Stomach (tissue), 9 donors: ENCODE results near the gene SLU7. TPM values are rescaled to one million over a fixed set of nuclear protein-coding genes. Genes with fewer than 3 reads are reported as not detected.
A peak's percentile ranks its signal among the peaks of the same experiment; 100 is the strongest.

ENCODE experiments used
- DNase-seq, 2 donors: peaks; one replicate each; pipeline versions ENCODE4 v3.0.0 to v3.0.0-alpha.2; 2013 to 2019
- H3K27ac ChIP-seq, 5 donors: fragments of 200-600 bp in 4 of 5; sonication (generic) in 4 of 5; one replicate each; pipeline ENCODE4 v1.5.1; 2013 to 2019; ENCODE audit warnings: mild to moderate bottlenecking in 1 of 5, moderate library complexity in 1 of 5
- H3K27me3 ChIP-seq, 3 donors: fragments of 200-600 bp; sonication (generic); one replicate each; pipeline ENCODE4 v1.5.1; 2017 to 2019; ENCODE audit warnings: mixed run types in 1 of 3
- H3K36me3 ChIP-seq, 4 donors: fragments of 200-600 bp; sonication (generic); 1 replicate in 3 of 4; 2 replicates in 1 of 4; pipeline ENCODE4 v1.5.1; 2016 to 2019
- H3K4me1 ChIP-seq, 4 donors: fragments of 200-600 bp; sonication (generic); one replicate each; pipeline ENCODE4 v1.5.1; 2016 to 2019
- H3K4me3 ChIP-seq, 4 donors: fragments of 200-600 bp; sonication (generic) in 3 of 4; one replicate each; pipeline ENCODE4 v1.5.1; 2016 to 2019; ENCODE audit warnings: mild to moderate bottlenecking in 1 of 4
- H3K9me3 ChIP-seq, 4 donors: fragments of 200-600 bp; sonication (generic); one replicate each; pipeline ENCODE4 v1.5.1; 2016 to 2019
- EP300 ChIP-seq: sonication (generic); formaldehyde crosslinking; IDR thresholded peaks from one replicate; pipeline ENCODE4 v1.6.1; 2017; ENCODE audit warnings: antibody characterized with exemption
- POLR2A ChIP-seq, 4 donors: fragments of 450-650 bp; IDR thresholded peaks; one replicate each; pipeline ENCODE4 v1.6.1; 2016; ENCODE audit warnings: antibody characterized with exemption in 4 of 4, control low read depth in 2 of 4, mild to moderate bottlenecking in 1 of 4, moderate library complexity in 1 of 4
- POLR2AphosphoS5 ChIP-seq, 3 donors: sonication (generic); formaldehyde crosslinking; IDR thresholded peaks; one replicate each; pipeline ENCODE4 v1.6.1; 2016; ENCODE audit warnings: antibody characterized with exemption in 3 of 3
- WGBS, 5 donors: extraction: QIAGEN DNeasy Blood & Tissue Kit in 3 of 5; methylation state at CpG; one replicate each; pipeline versions ENCODE4 v1.1.5 to v1.1.7; 2013 to 2018; 5-methylcytosine and 5-hydroxymethylcytosine counted together
- intact Hi-C: fragments of 100-400 bp; cut with DNase I; formaldehyde crosslinking; loops from one replicate; pipeline ENCODE4 v1.15.1; 2023; ENCODE audit warnings: low total_unique reads
- polyA plus RNA-seq, 3 donors: library from polyadenylated mRNA; stranded (reverse); fragments of 200-250 nt; gene quantifications; one replicate each; pipeline ENCODE4 v1.2.3, GENCODE V29; 2013
- total RNA-seq, 5 donors: library from RNA; depleted of rRNA; stranded (reverse); fragments of >200 nt; gene quantifications; one replicate each; pipeline versions ENCODE4 v1.1.0 to v1.2.3, GENCODE V29; 2014 to 2016
- TF ChIP-seq, protein P1 (sequence below), 7 experiments: fragments of 450-650 bp in 4 of 7; fragments of 200-600 bp in 3 of 7; sonication (generic) in 3 of 7; IDR thresholded peaks; one replicate each; pipeline ENCODE4 v1.5.1; 2016 to 2019; ENCODE audit warnings: antibody characterized with exemption in 7 of 7, control low read depth in 2 of 7, mild to moderate bottlenecking in 1 of 7
- donor health status: healthy with polysubstance abuse.
- donor health status: Bipolar disorder and iron deficiency.
- donor health status: healthy.

SLU7 gene
- total and polyA plus RNA-seq, 8 donors, result 26.3 to 66.8 (median 31.3) TPM

DNA sequence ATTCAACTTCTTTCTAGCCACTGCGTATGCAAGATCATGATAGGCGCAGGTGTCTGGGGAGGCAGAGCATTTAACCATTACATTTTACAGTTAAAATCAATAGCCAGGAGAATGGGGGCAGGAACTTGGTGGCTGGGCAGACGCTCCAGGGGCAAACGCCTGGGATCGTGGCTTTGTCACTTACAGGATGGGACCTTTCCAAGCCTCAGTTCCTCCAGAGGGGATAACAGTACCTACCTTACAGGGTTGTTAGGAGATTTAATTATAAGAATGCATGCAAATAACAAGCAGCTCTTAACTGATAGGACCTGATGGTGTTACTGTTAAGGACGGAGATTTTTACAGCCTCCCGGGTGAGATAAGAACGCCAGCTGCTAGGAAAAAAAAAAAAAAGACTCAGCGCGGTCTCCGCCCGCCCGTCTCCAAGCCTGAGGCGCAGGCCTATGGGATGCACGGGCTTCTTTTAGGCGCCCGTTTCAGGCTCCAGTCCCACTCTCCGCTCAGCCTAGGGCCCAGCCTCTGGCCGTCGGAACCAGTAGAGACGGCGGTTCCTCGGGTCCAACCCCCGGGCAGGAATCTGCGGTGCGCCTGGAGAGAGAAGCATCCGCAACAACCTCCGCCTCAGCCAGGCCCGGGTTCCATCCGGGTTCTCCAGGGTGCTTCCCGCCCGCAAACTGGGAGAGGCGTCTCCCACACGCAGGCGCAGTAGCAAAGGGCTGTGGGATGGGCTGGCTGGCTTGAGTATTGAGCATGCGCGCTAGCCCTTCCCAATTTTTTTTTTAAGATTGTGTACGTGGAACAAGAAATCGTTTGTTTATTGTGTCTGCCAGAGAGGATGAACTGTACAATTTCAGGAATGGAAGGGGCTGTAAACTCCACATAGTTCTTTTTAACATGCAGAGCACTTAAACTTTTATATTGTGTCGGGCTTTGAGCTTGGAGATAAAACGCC is 19.2 kb downstream of the SLU7 start, which contains the start of gene FAM200C:
TSS of gene FAM200C (minus strand) at position 653 of the 952 bp plus-strand sequence. CDS start 4,564 bp downstream, outside the sequence.
- TF ChIP-seq, protein P1, sequence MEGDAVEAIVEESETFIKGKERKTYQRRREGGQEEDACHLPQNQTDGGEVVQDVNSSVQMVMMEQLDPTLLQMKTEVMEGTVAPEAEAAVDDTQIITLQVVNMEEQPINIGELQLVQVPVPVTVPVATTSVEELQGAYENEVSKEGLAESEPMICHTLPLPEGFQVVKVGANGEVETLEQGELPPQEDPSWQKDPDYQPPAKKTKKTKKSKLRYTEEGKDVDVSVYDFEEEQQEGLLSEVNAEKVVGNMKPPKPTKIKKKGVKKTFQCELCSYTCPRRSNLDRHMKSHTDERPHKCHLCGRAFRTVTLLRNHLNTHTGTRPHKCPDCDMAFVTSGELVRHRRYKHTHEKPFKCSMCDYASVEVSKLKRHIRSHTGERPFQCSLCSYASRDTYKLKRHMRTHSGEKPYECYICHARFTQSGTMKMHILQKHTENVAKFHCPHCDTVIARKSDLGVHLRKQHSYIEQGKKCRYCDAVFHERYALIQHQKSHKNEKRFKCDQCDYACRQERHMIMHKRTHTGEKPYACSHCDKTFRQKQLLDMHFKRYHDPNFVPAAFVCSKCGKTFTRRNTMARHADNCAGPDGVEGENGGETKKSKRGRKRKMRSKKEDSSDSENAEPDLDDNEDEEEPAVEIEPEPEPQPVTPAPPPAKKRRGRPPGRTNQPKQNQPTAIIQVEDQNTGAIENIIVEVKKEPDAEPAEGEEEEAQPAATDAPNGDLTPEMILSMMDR (IDR thresholded peaks at IDR 0.05), result no peak
- TF ChIP-seq EP300, result no peak
- peak; percentile 76 to 95 (median 92) for TF ChIP-seq POLR2AphosphoS5 (IDR thresholded peaks at IDR 0.05)
- peak in 2 of 4 donors; percentile 44 to 69 for TF ChIP-seq POLR2A (IDR thresholded peaks at IDR 0.05)
- no peaks in the 10 kb centered on the region for H3K9me3 ChIP-seq
- WGBS, 5 donors, result 0 to 1% (median 1%) methylated on average over 41 of the region's 41 CpGs
- peak within 1 kb of the TSS; percentile 58 to 76 (median 69) for H3K4me3 ChIP-seq
- no peaks in the 10 kb centered on the region for H3K27me3 ChIP-seq
- peak within 1 kb of the TSS; percentile 86 to 95 (median 89) for H3K27ac ChIP-seq
- peaks cover 20 to 40% (median 34%) of the 10 kb centered on the region in 4 donors for H3K36me3 ChIP-seq
- peaks cover 16 to 44% (median 30%) of the 10 kb centered on the region in 4 donors for H3K4me1 ChIP-seq
- intact Hi-C loops, result no loop called here
- DNase-seq, result peak; percentile 86 to 97

DNA sequence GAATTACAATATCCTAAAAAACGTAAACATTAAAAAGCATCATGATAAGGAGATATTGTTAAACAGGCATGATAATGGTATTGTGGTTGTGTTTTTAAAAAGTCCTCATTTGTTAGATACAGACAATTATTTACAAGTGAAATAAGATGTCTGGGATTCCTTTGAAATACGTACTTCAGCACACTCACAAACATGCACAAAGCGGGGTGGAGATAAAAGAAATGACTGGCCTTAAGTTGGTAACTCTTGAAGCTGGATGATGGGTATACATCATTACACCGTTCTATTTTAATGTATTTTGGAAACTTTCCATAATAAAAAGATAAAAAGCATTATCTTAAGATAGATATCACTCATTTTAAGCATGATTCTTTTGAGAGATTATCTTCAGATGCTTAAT is 20.1 kb downstream of the SLU7 start:
- Histone ChIP-seq H3K27me3 (no peaks in the 10 kb centered on the region), H3K4me3 (peak overlapping the region; percentile 58 to 76 (median 69)), H3K36me3 (peaks cover 11 to 36% (median 25%) of the 10 kb centered on the region in 4 donors), H3K27ac (peak overlapping the region in 3 of 5 donors; percentile 86 to 90 (median 87)), H3K4me1 (peaks cover 16 to 49% (median 30%) of the 10 kb centered on the region in 4 donors), H3K9me3 (no peaks in the 10 kb centered on the region)
- no peak for DNase-seq
- TF ChIP-seq POLR2AphosphoS5 (IDR thresholded peaks at IDR 0.05), result no peak
- TF ChIP-seq POLR2A (IDR thresholded peaks at IDR 0.05), result no peak
- TF ChIP-seq, protein P1 (IDR thresholded peaks at IDR 0.05), result no peak
- TF ChIP-seq EP300, result no peak
- WGBS, 5 donors, result 19 to 33% (median 26%) methylated on average over 4 of the region's 4 CpGs
- intact Hi-C loops, result no loop called here

DNA sequence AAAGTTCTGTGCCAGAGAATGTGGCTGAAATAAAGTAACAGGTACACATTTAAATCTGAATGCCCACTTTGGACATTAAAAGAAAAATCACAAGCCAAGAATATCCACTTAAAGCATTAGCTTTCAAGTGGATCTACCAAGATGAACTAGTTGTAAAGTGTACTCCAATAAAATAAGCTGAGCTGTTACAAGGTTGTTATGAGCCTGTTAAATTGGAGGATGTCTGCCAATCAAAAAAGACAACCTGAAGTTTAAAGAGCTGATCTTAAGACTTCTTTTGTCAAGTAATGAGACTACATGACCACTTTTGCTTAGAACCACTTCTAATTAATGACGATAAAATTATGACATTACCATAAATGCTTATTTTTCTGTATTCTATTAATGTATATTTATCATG is 21.4 kb downstream of the SLU7 start:
- H3K4me1 ChIP-seq, result peaks cover 16 to 62% (median 30%) of the 10 kb centered on the region in 4 donors
- DNase-seq, result no peak
- H3K36me3 ChIP-seq, result peaks cover under 1 to 23% (median 12%) of the 10 kb centered on the region in 4 donors
- no peak overlapping the region for H3K27ac ChIP-seq
- no peak overlapping the region for H3K4me3 ChIP-seq
- no peaks in the 10 kb centered on the region for H3K27me3 ChIP-seq
- no peak for TF ChIP-seq POLR2A (IDR thresholded peaks at IDR 0.05)
- TF ChIP-seq POLR2AphosphoS5 (IDR thresholded peaks at IDR 0.05), result no peak
- TF ChIP-seq EP300, result no peak
- TF ChIP-seq, protein P1 (IDR thresholded peaks at IDR 0.05), result no peak
- 94 to 100% (median 98%) methylated on average over 1 of the region's 1 CpG for WGBS, 5 donors
- H3K9me3 ChIP-seq, result no peaks in the 10 kb centered on the region
- intact Hi-C loops, result no loop called here

DNA sequence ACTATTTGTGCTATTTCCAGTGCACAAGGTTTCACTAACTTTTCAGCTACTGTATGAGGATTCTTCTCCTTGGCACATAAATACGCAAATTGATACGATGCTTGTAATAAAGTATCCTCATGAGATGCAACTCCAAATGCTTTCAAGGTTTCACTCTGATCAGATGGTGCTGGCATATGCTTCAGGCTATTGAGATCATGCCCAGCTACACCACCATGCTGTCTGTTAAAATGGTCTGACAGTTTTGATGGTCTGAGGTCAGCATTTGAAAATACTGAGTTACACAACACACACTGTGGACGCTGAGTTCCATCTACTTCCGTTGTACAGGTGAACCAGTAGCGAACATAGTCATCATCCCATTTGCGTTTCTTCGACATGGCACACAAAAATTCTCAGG is 23.8 kb downstream of the SLU7 start:
- Histone ChIP-seq H3K4me1 (peaks cover 12 to 56% (median 27%) of the 10 kb centered on the region in 4 donors), H3K27ac (no peak overlapping the region), H3K27me3 (no peaks in the 10 kb centered on the region), H3K4me3 (no peak overlapping the region), H3K36me3 (peaks cover 0 to 14% (median 0%) of the 10 kb centered on the region in 4 donors), H3K9me3 (no peaks in the 10 kb centered on the region)
- intact Hi-C loops, result no loop called here
- TF ChIP-seq, protein P1 (IDR thresholded peaks at IDR 0.05), result no peak
- TF ChIP-seq POLR2A (IDR thresholded peaks at IDR 0.05) (no peak), POLR2AphosphoS5 (IDR thresholded peaks at IDR 0.05) (no peak), EP300 (no peak)
- 92 to 98% (median 95%) methylated on average over 7 of the region's 7 CpGs for WGBS, 5 donors
- no peak for DNase-seq
